Keratinocyte (primary cell): Measurements from ENCODE around the gene TBCD. TPM values are rescaled to one million over a fixed set of nuclear protein-coding genes. Genes with fewer than 3 reads are reported as not detected.

Experiments
- DNase-seq: peaks from one replicate; pipeline ENCODE4 v3.0.0-alpha.2; 2011; ENCODE audit warnings: low read depth, missing footprints, low spot score
- FAIRE-seq: peaks from 2 replicates; lab custom pipeline; 2011; peaks lifted over from hg19 to GRCh38; lab: Jason Lieb, UNC
- H2AFZ ChIP-seq: 2 replicates; pipeline ENCODE4 v1.6.0; 2012; ENCODE audit warnings: low read length, control low read depth, inconsistent platforms; ENCODE audit not compliant: control insufficient read depth
- H3K27ac ChIP-seq: 2 replicates; pipeline ENCODE4 v1.5.1; 2011; ENCODE audit warnings: low read length; ENCODE audit not compliant: control insufficient read depth, insufficient read depth
- H3K27me3 ChIP-seq: 3 replicates; pipeline ENCODE4 v1.6.0; 2011; ENCODE audit warnings: low read length; ENCODE audit not compliant: control insufficient read depth, insufficient read depth; ENCODE audit errors: extremely low read depth
- H3K36me3 ChIP-seq, 2 experiments: 2 replicates in 1 of 2; 3 replicates in 1 of 2; pipeline ENCODE4 v1.5.1; 2011; ENCODE audit warnings: low read length in 2 of 2, mild to moderate bottlenecking in 1 of 2; ENCODE audit not compliant: control insufficient read depth in 2 of 2, insufficient read depth in 2 of 2; ENCODE audit errors: extremely low read depth in 1 of 2
- H3K4me1 ChIP-seq: 3 replicates; pipeline ENCODE4 v1.5.1; 2011; ENCODE audit warnings: low read length; ENCODE audit not compliant: control insufficient read depth, insufficient read depth; ENCODE audit errors: extremely low read depth
- H3K4me2 ChIP-seq: 3 replicates; pipeline ENCODE4 v1.6.0; 2011; ENCODE audit warnings: low read depth, low read length; ENCODE audit not compliant: control insufficient read depth, insufficient read depth; ENCODE audit errors: extremely low read depth
- H3K4me3 ChIP-seq, 3 experiments: fragments of 200-600 bp in 1 of 3; sonication (generic) in 1 of 3; 2 replicates in 2 of 3; 3 replicates in 1 of 3; pipeline ENCODE4 v1.5.1; 2011 to 2016; ENCODE audit warnings: low read length in 3 of 3, mild to moderate bottlenecking in 3 of 3, control low read depth in 2 of 3, inconsistent platforms in 1 of 3, low read depth in 1 of 3, mixed read lengths in 1 of 3, mixed run types in 1 of 3, moderate library complexity in 1 of 3; ENCODE audit not compliant: control insufficient read depth in 2 of 3, insufficient read depth in 2 of 3; ENCODE audit errors: extremely low read depth in 1 of 3
- H3K79me2 ChIP-seq: 2 replicates; pipeline ENCODE4 v1.6.0; 2012; ENCODE audit warnings: low read length; ENCODE audit not compliant: control insufficient read depth, insufficient read depth
- H3K9ac ChIP-seq: 3 replicates; pipeline ENCODE4 v1.6.0; 2011; ENCODE audit warnings: low read length; ENCODE audit not compliant: control insufficient read depth, insufficient read depth; ENCODE audit errors: extremely low read depth
- H3K9me1 ChIP-seq: 3 replicates; pipeline ENCODE4 v1.6.0; 2011; ENCODE audit warnings: low read length; ENCODE audit not compliant: control insufficient read depth, insufficient read depth; ENCODE audit errors: extremely low read depth
- H3K9me3 ChIP-seq: 2 replicates; pipeline ENCODE4 v1.5.1; 2012; ENCODE audit warnings: low read depth, low read length; ENCODE audit not compliant: control insufficient read depth
- H4K20me1 ChIP-seq: 3 replicates; pipeline ENCODE4 v1.6.0; 2011; ENCODE audit warnings: low read length; ENCODE audit not compliant: control insufficient read depth, insufficient read depth; ENCODE audit errors: extremely low read depth
- EZH2 ChIP-seq: IDR thresholded peaks from one replicate; pipeline ENCODE4 v1.6.1; 2012; ENCODE audit warnings: inconsistent platforms, mild to moderate bottlenecking, low read length, moderate library complexity
- dilution Hi-C: fragments of 300-500 bp; cut with MboI; formaldehyde crosslinking; loops from one replicate; pipeline ENCODE4 v1.7.0; 2020; ENCODE audit warnings: low sequenced_read_pairs; ENCODE audit not compliant: extremely low pct_ligation_motif_present
- polyA plus RNA-seq, 5 experiments: library from polyadenylated mRNA; depleted of rRNA in 3 of 5; stranded (reverse) in 3 of 5; stranded (forward) in 1 of 5; unstranded in 1 of 5; fragments of >200 nt; gene quantifications; 1 replicate in 1 of 5; 2 replicates in 3 of 5; 3 replicates in 1 of 5; pipeline versions ENCODE4 v1.2.1 to v1.2.3, GENCODE V29; 2011 to 2012; ENCODE audit warnings: missing spikeins in 2 of 5, low read depth in 1 of 5, low replicate concordance in 1 of 5
- TF ChIP-seq, protein P1 (sequence below), 3 experiments: IDR thresholded peaks in 1 of 3; conservative IDR thresholded peaks in 1 of 3; optimal IDR thresholded peaks in 1 of 3; 2 replicates in 2 of 3; 3 replicates in 1 of 3; pipeline versions ENCODE3 to v1.5.1; 2011; ENCODE audit warnings: low read length in 3 of 3, mild to moderate bottlenecking in 3 of 3, moderate library complexity in 2 of 3, control low read depth in 1 of 3, inconsistent platforms in 1 of 3; ENCODE audit not compliant: insufficient read depth in 2 of 3; ENCODE audit errors: extremely low read depth in 1 of 3

The TBCD gene
- polyA plus RNA-seq, 1 donor (not counting 4 experiments of a cell fraction or from before 2014, with no cell fraction given): 36.2 TPM

DNA sequence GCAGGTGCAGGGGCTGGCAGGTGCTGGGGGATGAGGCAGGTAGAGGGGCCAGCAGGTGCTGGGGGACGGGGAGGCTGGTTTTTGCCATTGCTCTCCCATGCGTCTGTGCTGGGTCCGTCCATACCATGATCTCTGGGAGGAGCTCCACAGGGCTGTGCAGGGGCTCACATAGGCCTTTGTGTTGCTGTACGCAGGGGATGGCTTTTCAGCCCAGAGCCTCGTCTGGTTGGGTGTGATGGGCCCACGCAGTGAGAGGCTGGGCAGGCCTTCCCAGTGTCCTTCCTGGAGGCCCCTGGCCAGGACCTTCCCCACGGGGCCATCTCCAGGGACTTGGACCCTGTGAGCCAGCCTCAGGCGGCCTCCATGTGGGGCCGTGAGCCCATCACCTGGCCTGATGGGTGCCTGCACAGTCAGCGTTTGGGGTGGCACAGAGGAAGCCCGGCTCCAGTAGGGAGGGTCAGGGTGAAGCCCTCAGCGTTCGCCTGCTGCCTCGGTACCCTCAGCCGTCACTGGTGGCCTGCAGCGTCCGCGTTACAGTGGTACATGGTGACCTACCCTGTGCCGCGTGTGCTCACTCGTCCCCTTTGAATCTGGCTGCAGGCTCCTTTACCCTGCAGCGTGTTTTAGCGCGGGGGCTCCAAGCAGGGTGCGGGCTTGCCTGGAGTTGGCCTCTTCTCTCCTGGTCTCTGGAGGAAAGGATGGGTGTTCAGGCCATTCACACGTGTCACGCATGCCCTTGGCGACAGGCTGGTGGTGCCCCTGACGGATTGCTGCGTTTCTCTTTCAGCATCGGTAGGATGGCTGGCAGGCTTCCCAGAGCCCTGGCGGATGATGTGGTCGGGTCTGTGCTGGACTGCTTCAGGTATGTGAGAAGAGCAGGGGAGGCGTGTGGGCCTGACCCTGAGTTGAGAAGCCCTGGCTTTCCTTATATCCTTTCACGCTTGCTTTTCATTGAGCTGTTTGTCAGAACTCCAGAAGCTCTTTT, 57.3 kb downstream of the TBCD start:
- Histone ChIP-seq H3K27ac (no peak overlapping the region), H3K9ac (no peak overlapping the region), H3K36me3 (peaks cover 9 to 27% of the 10 kb centered on the region in 2 experiments), H3K79me2 (peaks cover 2% of the 10 kb centered on the region), H3K4me2 (no peak overlapping the region), H3K27me3 (no peaks in the 10 kb centered on the region), H4K20me1 (no peaks in the 10 kb centered on the region), H2AFZ (no peak overlapping the region), H3K4me1 (no peaks in the 10 kb centered on the region), H3K4me3 (no peak overlapping the region), H3K9me3 (no peaks in the 10 kb centered on the region), H3K9me1 (no peaks in the 10 kb centered on the region)
- DNase-seq (no peak), FAIRE-seq (no peak)
- dilution Hi-C loops: no loop called here
- no peak for TF ChIP-seq EZH2
- TF ChIP-seq, protein P1, sequence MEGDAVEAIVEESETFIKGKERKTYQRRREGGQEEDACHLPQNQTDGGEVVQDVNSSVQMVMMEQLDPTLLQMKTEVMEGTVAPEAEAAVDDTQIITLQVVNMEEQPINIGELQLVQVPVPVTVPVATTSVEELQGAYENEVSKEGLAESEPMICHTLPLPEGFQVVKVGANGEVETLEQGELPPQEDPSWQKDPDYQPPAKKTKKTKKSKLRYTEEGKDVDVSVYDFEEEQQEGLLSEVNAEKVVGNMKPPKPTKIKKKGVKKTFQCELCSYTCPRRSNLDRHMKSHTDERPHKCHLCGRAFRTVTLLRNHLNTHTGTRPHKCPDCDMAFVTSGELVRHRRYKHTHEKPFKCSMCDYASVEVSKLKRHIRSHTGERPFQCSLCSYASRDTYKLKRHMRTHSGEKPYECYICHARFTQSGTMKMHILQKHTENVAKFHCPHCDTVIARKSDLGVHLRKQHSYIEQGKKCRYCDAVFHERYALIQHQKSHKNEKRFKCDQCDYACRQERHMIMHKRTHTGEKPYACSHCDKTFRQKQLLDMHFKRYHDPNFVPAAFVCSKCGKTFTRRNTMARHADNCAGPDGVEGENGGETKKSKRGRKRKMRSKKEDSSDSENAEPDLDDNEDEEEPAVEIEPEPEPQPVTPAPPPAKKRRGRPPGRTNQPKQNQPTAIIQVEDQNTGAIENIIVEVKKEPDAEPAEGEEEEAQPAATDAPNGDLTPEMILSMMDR (optimal IDR thresholded peaks at IDR 0.05 in 1 of 3, IDR thresholded peaks at IDR 0.05 in 1 of 3, conservative IDR thresholded peaks at IDR 0.05 in 1 of 3; ENCODE audit: extremely low read depth in 1 of 3, insufficient read depth in 2 of 3, low read length in 3 of 3): no peak

GRCh38 chr17:82810644-82811430, 59.0 kb downstream of the TBCD start:
- Histone ChIP-seq H3K9ac (no peak overlapping the region), H3K4me3 (no peak overlapping the region), H3K27ac (no peak overlapping the region), H3K36me3 (peaks cover 14 to 29% of the 10 kb centered on the region in 2 experiments), H3K27me3 (no peaks in the 10 kb centered on the region), H3K79me2 (no peaks in the 10 kb centered on the region), H3K4me2 (no peak overlapping the region), H2AFZ (no peak overlapping the region), H3K9me1 (no peaks in the 10 kb centered on the region), H4K20me1 (no peaks in the 10 kb centered on the region), H3K9me3 (no peaks in the 10 kb centered on the region), H3K4me1 (no peaks in the 10 kb centered on the region)
- no peak for FAIRE-seq
- DNase-seq: no peak
- dilution Hi-C loops: no loop called here
- TF ChIP-seq, protein P1 (optimal IDR thresholded peaks at IDR 0.05 in 1 of 3, IDR thresholded peaks at IDR 0.05 in 1 of 3, conservative IDR thresholded peaks at IDR 0.05 in 1 of 3; ENCODE audit: extremely low read depth in 1 of 3, insufficient read depth in 2 of 3, low read length in 3 of 3): no peak
- no peak for TF ChIP-seq EZH2
